Amygdala (tissue), 56 donors: ENCODE results near the gene P2RX6.
"Not testable (repeated sequence)": the region's sequence is repeated elsewhere in the genome, so short reads cannot be mapped to it uniquely, and the experiment has no call there.

Source experiments
- DNase-seq, 56 donors: peaks; one replicate each; lab custom pipeline; 2025; lab: John Stamatoyannopoulos, UW

The P2RX6 gene

DNA sequence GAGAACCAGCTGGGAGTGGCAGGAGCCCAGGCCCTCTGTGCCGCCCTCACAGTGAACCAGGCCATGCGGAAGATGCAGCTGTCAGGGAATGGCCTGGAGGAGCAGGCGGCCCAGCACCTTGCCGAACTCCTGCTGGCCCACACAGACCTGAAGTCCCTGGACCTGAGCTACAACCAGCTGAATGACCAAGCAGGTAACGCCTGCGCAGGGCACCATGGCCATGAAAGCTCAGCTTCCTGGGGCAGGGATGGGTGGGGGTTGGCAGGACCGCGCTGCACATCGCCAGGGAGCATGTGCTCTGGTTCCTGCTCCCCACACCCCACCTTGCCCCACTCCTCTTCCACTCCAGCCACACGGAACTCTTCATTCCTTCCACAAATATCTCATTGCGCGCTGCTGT, 34.0 kb downstream of the P2RX6 start:
- DNase-seq, result not testable (repeated sequence)

DNA sequence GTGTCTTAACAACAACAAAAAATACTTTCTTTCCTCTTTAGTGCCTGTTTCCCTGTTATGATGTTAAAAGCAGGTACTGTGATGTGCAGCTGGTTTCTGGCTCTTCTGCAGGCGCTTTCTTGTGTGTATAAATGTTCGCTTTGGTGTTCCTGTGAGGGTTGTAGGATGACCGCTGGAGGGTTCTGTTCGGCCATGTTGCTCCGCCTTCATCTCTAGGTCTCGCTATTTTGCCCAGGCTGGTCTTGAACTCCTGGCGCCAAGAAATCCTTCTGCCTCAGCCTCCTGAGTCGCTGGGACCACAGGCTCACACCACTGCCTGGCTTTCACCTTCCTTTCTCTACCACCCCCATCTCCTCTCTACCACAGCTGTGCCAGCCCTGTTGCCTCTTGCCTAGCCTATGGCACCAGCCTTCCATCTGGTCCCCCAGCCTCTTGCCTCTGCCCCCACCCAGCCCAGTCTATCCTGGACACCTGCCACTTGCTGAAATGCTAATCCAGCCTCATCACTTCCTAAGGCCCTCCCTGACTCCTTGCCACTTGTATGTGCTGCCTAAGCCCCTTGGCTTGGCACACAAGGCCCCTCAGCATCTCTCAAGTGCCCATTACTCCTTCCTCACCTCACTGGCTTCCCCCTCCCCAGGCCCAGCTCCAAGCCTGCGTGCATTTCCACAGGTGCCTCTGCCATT, 36.3 kb downstream of the P2RX6 start:
- no peak for DNase-seq

DNA sequence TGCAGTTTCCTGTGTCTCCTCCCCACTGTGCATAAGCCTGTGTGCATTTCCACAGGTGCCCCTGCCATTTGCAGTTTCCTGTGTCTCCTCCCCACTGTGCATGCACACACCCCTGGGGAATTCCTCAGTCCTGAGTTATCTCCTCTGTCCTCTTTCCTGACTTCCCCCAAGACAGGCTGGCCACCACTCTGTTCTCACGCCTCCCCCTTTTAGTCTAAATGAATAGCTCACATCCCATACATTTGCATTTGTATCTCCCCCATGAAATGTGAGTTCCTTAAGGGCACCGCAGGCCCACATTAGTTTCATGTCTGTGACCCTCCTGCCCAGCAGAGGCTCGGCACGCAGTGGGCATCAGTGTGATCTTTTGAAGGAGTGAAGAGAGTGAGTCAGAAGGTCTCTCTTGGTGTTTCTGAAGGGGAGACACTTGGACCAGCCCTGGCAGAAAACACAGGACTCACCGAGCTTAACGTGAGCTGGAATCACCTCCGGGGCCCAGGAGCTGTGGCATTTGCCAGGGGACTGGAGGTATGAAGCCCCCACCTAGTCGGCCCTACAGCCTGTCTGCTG, 37.0 kb downstream of the P2RX6 start:
- no peak for DNase-seq

DNA sequence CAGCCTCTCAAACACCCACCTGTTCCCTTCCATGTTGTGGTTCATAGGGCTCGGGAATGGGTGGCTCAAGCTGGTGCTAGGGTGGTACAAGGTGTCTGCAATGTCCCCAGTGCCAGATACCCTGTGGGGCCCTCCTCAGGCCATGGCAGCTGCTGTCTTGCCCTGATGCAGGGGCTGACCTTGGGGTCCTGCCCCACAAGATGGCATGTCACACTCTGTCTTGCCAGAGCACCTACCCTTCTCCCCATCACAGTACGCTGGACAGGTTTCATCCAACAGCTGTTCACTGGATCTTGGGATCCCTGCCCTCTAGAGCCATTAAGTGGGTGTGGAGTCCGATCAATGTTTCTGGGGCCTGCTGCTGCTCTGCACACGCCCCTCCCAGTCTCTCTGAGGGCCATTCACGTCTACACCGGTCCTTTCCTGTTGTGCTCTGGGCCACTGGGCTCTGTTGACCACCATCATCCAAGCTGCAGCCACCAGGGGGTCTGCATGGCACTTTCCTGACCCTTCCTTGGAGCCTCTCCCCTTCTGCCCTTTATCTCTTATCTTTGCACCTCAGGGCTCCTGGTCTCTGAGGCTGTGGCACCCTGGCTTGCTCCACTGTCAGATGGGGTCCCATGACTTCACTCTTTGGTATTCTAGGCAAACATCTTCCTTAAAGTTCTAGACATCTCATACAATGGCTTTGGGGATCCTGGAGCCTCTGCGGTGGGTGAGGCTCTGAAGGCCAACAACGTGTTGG, 37.9 kb downstream of the P2RX6 start:
- DNase-seq, result no peak

DNA sequence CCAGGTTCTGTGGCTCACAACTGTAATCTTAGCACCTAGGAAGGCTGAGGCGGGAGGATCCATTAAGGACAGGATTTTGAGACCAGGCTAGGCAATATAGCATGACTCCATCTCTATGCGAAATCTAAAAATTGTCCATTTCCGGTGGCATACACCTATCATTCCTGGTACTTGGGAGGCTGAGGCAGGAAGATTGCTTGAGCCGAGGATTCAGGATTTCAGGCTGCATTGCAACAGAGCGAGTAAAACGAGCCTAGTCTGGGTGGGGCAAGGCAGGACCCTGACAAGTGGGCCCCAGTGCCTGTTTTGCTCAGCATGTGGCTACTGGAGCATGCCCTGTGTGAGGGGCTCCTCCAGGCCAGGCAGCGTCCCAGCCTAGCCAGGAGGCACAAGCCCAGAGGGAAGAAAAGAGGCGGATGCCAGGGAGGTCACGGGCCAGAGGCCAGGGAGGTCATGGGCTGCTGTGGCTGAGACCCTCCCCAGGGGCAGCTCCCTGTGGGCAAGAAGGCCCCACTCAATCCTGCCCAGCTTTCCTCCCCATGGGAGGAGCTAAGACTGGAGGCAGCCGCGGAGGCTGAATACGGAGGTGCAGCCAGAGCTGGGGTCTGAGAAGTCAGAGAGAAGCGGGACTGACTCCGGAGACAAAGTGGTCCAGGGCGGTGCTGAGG, 39.2 kb downstream of the P2RX6 start:
- DNase-seq, result no peak

DNA sequence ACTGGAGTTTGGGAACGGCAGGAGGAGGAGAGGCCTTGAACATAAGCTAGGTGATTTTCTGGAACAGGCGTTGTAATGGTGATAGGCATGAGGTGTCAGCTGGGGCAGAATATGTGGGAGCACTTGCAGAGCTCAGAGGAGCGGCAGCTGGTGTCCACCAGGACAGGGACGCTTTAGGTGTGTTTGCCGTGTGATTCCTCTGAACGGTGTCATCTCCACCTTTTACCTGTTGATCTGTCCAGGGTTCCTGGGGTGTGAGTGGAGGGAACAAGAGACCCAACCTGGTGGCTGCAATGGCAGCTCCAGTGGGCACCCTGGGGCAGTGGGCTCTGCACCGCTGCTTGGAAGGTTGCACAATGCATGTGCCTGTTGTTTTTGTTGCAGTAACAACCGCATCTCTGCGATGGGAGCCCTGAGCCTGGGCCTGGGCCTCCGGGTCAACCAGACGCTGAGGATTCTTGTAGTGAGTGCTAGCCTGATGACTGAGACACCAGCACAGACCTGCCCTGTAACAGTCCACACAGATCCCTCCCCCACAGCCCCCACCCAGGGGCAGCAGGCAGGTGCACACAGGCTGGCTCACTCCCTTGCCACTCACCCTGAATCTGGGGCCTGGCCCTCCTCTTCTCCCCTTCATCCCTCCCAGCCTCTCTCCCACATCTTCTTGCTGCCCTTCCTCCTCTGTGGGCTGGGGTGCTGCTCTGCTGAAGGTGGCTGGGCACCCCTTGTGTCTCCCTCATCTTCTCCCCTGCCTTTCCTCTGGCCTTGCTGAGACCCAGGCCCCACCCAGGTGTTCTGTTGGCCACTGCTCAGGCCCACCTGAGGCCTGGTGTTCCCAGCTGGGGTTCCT, 40.0 kb downstream of the P2RX6 start:
- DNase-seq, result no peak

DNA sequence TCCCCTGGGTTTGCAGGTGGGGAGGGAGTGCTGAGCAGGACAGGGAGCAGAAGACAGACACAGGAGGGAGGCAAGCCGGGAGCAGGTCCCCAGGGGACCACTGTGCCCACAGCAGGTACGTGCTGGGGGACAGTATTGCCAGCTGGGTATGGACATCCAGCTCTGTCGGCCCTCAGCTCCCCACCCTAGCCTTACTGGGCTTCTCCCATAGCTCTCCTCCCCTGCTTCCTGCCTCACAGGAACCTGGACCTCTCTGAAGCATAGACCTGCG, 40.5 kb downstream of the P2RX6 start:
- no peak for DNase-seq

DNA sequence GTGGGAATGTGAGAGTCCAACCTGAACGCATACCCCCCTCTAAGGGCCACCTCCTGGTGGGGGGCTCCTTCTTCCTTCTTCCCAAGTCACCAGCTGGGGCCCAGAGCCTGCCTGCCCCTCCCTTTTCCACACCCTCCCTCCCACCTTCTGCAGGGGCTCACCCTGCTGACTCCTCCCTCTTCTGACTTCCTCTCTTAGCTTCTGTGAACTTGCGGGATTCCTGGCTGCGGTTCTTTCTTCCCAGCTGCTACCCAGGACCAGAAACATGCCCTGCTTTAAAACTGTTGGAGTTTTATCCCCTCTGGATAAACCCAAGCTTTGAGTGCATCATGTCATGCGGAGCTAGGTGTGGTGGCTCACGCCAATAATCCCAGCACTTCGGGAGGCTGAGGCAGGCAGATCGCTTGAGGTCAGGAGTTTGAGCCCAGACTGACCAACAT, 40.9 kb downstream of the P2RX6 start:
- DNase-seq, result no peak

DNA sequence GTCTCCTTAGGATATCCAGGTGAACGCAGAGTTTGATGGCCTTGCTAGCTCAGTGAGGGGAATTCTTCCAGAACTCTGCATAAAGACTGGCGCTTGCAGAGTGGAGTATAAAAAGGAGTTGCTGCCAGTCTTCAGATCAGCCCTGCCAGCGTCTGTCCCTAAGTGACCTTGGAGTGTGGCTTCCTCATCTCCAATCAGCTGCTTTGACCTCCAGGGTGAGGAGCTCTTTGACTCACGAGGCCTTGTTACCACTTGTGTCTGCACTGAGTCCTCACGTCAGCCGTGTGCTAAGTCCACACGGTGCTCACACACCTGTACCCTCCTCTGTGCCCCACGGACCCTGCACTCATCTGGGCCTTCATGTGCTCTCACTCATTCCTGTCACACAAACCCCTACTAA, 45.4 kb downstream of the P2RX6 start:
- DNase-seq, result not testable (repeated sequence)

DNA sequence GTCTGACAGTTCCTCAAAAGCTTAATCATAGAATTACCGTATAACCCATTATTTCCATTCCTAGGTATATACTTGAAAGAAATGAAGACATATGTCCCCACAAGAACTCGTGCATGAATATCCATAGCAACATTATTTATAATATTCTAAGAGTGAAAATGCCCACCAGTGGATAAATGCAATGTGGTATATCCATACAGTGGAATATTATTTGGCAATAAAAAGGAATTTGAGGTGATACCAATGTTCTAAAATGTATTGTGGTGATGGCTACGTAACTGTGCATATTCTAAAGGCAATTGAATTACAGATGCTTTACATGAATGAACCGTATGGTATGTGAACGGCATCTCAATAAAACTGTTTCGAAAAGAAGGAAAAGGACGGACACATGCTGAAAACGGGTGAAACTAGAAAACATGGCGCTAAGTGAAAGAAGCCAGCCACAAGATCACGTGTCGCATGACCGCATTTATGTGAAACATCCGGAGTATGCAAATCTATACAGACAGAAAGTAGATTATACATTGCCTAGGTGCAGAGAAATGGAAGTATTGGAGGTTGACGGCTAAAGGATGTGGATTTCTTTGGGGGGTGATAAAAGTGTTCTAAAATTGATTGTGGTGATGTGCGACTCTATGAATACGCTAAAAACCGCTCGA, 46.8 kb downstream of the P2RX6 start:
- DNase-seq, result not testable (repeated sequence)

DNA sequence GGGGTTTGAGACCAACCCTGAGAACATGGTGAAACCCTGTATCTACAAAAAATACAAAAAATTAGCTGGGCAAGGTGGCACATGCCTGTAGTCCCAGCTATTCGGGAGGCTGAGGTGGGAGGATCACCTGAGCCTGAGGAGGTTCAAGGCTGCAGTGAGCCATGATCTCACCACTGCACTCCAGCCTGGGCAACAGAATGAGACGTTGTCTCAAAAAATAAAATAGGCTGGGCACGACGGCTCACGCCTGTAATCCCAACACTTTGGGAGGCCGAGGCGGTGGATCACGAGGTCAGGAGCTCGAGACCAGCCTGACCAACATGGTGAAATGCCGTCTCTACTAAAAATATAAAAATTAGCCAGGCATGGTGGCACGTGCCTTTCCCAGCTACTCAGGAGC, 49.5 kb downstream of the P2RX6 start:
- not testable (repeated sequence) for DNase-seq

DNA sequence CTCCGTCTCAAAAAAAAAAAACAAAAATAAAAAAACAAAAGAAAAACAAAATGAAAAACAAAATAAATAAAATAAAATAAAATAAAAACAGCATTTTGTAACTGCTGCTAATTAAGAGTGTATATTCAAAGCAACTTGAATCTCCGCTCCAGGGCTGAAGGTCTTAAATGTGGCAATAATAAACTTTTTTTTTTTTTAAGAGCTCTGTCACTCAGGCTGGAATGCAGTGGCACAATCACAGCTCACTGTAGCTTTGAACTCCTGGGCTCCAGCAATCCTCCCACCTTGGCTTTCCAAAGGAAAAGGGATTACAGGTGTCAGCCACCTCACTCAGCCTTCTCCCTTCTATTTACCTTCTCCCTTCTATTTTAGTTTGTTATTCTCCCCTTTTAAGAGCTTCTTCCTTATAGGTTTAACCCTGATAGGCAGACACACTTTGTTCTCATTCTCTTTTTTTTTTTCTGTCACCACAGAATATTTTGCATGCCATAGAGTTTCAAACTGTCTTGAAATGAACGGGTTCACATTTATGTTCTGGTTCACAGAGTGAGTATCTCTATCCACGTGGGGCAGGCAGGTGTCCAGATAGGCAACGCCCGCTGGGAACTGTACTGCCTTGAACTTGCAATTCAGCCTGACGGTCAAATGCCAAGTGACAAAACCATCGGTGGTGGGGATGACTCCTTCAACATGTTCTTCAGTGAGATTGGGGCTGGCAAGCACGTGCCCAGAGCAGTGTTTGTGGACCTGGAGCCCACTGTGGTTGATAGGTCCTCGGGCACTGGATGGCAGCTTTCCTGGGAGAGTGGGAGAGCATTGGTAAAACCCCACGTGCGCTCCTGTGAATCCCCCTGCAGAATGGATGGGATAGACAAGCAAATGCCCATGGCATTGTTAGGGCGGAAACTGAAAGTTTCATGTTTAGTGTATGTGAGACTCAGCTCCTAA, 50.2 kb downstream of the P2RX6 start:
- no peak for DNase-seq

DNA sequence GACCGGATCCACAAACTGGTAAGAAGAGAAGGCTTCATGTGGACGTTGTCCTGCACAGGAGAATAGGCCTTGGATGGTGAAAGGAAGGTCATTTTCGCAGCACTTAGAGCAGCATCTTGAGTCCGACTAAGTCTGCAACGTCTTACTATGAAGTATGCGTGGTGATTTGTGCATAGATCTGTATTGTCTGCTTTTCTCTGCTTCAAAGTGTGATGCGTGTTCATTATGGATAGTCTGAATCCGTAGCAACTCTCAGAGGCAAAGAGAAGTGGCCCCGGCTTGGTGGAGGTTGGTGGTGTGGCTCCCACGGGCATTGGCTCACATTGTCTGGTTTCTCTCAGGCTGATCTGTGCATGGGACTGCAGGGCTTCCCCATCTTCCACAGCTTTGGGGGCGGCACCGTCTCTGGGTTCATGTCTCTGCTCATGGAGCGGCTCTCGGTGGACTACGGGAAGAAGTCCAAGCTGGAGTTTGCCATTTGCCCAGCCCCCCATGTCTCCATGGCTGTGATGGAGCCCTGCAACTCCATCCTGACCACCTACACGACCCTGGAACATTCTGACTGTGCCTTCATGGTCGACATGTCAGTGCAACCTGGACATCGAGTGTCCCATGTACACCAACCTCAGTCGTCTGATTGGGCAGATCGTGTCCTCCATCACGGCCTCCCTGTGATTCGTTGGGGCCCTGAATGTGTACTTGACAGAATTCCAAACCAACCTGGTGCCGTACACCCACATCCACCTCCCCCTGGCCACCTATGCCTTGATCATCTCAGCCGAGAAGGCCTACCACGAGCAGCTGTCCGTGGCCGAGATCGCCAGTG, 52.3 kb downstream of the P2RX6 start:
- no peak for DNase-seq

DNA sequence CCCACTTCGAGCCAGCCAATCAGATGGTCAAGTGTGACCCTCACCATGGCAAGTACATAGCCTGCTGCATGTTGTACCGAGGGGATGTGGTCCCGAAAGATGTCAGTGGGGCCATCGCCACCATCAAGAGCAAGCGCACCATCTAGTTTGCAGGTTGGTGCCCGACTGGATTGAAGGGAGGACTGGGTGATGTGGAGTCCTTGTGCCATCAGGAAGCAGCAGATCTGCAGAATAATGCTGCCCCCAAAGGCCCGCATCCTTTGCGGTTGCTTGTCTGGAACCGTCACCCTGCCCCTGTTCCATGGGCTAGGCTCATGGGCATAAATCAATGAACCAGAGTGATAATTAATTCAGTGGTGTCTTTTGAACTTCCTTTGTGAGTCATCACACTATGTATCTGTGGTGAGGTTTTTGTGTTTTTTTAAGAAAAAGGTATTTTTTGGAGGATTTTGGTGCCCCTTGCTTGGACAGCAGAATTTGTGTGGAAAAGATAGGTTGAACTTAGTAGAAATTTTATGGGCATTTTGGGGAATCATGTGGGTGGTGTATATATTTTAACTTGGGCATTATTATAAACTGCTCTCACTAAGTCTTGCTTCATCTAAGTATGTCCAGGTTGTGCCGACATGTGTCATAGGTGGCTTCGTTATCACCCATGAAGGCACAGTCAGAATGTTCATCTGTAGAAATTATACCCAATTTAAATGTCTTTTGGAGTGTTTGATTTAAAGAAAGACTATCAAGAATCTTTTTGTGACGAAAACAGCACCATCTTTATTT, 53.1 kb downstream of the P2RX6 start:
- DNase-seq, result no peak

DNA sequence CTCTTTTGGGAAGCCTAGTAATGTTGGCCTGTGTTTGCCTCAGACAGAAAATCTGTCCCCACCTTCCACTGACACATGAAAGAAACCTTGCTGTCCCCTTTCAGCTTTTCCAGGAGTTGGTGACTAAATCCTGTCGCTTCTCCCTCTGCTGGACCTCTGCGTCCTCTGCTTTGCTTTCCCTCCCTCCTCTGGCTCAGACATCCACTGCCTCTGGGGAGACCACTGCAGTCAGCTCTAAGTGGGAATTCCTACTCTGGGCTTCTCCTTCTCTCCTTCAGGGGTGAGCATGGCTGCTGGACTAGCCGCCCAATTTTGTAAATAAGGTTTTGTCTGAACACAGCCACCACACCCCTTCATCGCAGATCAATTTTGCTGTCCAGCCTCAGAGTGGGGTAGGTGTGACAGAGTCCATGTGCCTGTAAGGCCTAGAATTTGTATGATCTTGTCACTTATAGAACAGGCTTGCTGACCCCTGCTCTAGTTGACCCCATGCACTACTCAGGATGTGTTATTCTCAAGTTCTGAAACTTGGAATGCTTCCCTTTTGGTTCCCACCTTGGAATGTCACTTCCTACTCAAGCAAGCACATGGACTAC, 53.8 kb downstream of the P2RX6 start:
- DNase-seq, result no peak

DNA sequence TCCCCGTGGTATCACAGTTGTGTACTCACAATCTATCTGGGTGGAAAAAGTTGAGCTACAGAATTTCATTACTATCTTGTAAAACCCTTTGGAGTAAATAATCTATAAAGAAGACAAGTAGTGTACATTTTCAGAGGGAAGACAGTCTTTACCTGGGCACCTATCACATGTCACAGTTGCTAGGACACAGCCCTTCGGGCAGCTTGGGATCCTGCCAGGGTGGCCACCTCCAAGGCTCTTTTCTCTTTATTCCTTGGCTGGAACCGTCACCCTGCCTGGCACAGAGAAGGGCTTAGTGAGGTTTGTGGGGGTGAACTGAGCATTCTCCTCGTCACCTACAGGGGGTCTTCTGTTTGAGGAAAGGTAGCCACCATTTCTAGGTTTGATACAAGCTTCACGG, 54.4 kb downstream of the P2RX6 start:
- no peak for DNase-seq
